A673 (cell line): ENCODE measurements around the gene RAB3B. TPM values are rescaled to one million over a fixed set of nuclear protein-coding genes. Genes with fewer than 3 reads are reported as not detected.
"Not testable (repeated sequence)": the region's sequence is repeated elsewhere in the genome, so short reads cannot be mapped to it uniquely, and the experiment has no call there.

Experiments
- BruUV-seq: library from RNA; stranded (reverse); fragments of 400-500 nt; replicated peaks from 2 replicates; lab custom pipeline; 2021; lab: Mats Ljungman, UMichigan
- CTCF ChIA-PET: fragments of 300-600 bp; sonication (Branson Sonifier 250); formaldehyde crosslinking; loops from one replicate; lab custom pipeline; 2022; ENCODE audit warnings: antibody characterized with exemption; lab: Charles Lee
- POLR2A ChIA-PET: fragments of 300-600 bp; sonication (Branson Sonifier 250); formaldehyde crosslinking; loops from one replicate; lab custom pipeline; 2022; ENCODE audit warnings: antibody characterized with exemption; ENCODE audit not compliant: low non-redundant PET; lab: Charles Lee
- DNase-seq: peaks from one replicate; pipeline ENCODE4 v3.0.0-alpha.2; 2015; ENCODE audit warnings: low spot score
- H3K27ac ChIP-seq: fragments of 200-600 bp; sonication (generic); 2 replicates; pipeline ENCODE4 v1.5.1; 2016; ENCODE audit warnings: mixed run types, low read depth, mild to moderate bottlenecking, mixed read lengths, antibody characterized with exemption, low read length; ENCODE audit not compliant: poor library complexity, severe bottlenecking
- H3K27me3 ChIP-seq: fragments of 200-600 bp; sonication (generic); replicated peaks from 2 replicates; pipeline ENCODE4 v1.6.1; 2017; ENCODE audit warnings: mixed run types, low read depth, mild to moderate bottlenecking, mixed read lengths, antibody characterized with exemption, low read length; ENCODE audit not compliant: insufficient read depth, poor library complexity
- H3K36me3 ChIP-seq: fragments of 200-600 bp; sonication (generic); 2 replicates; pipeline ENCODE4 v1.6.1; 2016; ENCODE audit warnings: mixed run types, mild to moderate bottlenecking, mixed read lengths, antibody characterized with exemption, low read length; ENCODE audit not compliant: insufficient read depth, poor library complexity, severe bottlenecking
- H3K4me1 ChIP-seq: fragments of 200-600 bp; sonication (generic); 2 replicates; pipeline ENCODE4 v1.6.1; 2017; ENCODE audit warnings: mixed run types, mild to moderate bottlenecking, mixed read lengths, antibody characterized with exemption, low read length; ENCODE audit not compliant: insufficient read depth, poor library complexity, severe bottlenecking
- H3K4me3 ChIP-seq: fragments of 200-600 bp; sonication (generic); 2 replicates; pipeline ENCODE4 v1.5.1; 2016; ENCODE audit warnings: low read depth, mixed run types, mild to moderate bottlenecking, mixed read lengths, low read length; ENCODE audit not compliant: poor library complexity, severe bottlenecking
- H3K9me3 ChIP-seq: fragments of 200-600 bp; sonication (generic); 2 replicates; pipeline ENCODE4 v1.6.1; 2016; ENCODE audit warnings: mixed run types, low read depth, mild to moderate bottlenecking, mixed read lengths, antibody characterized with exemption, low read length; ENCODE audit not compliant: poor library complexity, severe bottlenecking
- EZH2 ChIP-seq: fragments of 200-600 bp; sonication (generic); IDR thresholded peaks from 2 replicates; pipeline ENCODE4 v1.6.1; 2017; ENCODE audit warnings: borderline replicate concordance, low read depth, mild to moderate bottlenecking, mixed read lengths, antibody characterized with exemption, low read length; ENCODE audit not compliant: poor library complexity, severe bottlenecking
- intact Hi-C: fragments of 100-400 bp; cut with micrococcal nuclease; formaldehyde crosslinking; loops from one replicate; pipeline ENCODE4 v1.10.0; 2022; ENCODE audit not compliant: unreplicated experiment
- total RNA-seq: library from RNA; stranded (reverse); gene quantifications from 2 replicates; pipeline ENCODE4 v1.2.3, GENCODE V29; 2021
- TF ChIP-seq, protein P1 (sequence below): fragments of 300-800, 200-600 bp; sonication (generic); conservative IDR thresholded peaks from 2 replicates; pipeline ENCODE4 v1.5.1; 2017; ENCODE audit warnings: low read depth, mild to moderate bottlenecking, antibody characterized with exemption, low read length, moderate library complexity, mixed read lengths

RAB3B gene
- total RNA-seq, 1 experiment from 2014 or later: 25.5 TPM

DNA sequence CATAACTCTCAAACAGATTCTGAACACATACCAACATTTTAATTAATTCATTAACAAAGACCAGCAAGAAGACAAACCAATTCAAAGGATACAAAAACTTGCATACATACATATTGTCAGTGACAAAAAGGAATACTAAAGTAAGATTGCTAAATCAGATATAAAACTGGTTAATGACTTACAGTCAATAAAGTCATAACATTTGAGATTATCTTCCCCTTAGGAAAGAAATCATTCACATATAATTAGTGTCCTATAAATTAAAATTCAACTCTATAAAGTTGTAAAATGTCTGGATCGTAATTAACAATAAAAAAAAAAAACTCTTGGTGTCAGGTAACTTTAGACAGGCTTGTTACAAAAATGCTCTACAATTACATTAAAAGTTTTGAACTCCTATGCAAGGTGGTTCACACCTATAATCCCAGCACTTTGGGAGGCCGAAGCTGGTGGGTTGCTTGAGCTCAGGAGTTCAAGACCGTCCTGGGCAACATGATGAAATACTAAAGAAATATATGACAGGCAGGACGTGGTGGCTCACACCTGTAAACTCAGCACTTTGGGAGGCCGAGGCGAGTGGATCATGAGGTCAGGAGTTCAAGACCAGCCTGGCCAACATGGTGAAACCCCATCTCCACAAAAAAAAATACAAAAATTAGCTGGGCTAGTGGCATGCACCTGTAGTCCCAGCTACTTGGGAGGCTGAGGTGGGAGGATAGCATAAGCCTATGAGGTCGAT lies 17.7 kb upstream of the RAB3B start:
- no peaks in the 10 kb centered on the region for H3K36me3 ChIP-seq
- H3K27me3 ChIP-seq: no peaks in the 10 kb centered on the region
- no peak overlapping the region for H3K4me3 ChIP-seq
- no TSS peak for BruUV-seq
- peaks cover 19% of the 10 kb centered on the region for H3K4me1 ChIP-seq
- no peak for DNase-seq
- ChIA-PET POLR2A (no interaction called here), CTCF (no interaction called here)
- H3K27ac ChIP-seq: no peak overlapping the region
- intact Hi-C loops: no loop called here
- TF ChIP-seq EZH2: no peak
- TF ChIP-seq, protein P1, sequence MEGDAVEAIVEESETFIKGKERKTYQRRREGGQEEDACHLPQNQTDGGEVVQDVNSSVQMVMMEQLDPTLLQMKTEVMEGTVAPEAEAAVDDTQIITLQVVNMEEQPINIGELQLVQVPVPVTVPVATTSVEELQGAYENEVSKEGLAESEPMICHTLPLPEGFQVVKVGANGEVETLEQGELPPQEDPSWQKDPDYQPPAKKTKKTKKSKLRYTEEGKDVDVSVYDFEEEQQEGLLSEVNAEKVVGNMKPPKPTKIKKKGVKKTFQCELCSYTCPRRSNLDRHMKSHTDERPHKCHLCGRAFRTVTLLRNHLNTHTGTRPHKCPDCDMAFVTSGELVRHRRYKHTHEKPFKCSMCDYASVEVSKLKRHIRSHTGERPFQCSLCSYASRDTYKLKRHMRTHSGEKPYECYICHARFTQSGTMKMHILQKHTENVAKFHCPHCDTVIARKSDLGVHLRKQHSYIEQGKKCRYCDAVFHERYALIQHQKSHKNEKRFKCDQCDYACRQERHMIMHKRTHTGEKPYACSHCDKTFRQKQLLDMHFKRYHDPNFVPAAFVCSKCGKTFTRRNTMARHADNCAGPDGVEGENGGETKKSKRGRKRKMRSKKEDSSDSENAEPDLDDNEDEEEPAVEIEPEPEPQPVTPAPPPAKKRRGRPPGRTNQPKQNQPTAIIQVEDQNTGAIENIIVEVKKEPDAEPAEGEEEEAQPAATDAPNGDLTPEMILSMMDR: no peak
- no peaks in the 10 kb centered on the region for H3K9me3 ChIP-seq

DNA sequence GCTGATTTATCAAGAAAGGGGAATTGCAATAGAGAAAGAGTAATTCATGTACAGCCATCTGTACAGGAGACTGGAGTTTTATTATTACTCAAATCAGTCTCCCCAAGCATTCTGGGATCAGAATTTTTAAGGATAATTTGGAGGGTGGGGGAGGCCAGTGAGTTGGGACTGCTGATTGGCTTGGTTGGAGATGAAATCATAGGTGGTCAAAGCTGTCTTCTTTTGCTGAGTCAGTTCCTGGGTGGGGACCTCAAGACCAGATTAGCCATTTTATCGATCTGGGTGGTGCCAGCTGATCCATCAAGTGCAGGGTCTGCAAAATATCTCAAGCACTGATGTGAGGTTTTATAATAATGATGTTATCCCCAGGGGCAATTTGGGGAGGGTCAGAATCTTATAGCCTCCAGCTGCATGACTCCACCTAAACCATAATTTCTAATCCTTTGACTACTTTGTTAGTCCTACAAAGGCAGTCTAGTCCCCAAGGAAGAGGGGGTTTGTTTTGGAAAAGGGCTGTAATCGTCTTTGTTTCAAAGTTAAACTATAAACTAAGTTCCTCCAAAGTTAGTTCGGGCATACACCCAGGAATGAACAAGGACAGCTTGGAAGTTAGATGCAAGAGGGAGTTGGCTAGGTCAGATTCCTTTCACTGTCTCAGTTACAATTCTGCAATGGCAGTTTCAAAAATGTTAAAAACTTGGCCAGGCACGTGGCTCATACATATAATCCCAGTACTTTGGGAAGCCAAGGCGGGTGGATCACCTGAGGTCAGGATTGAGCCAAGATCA lies 16.9 kb upstream of the RAB3B start:
- ChIA-PET CTCF (no interaction called here), POLR2A (no interaction called here)
- Histone ChIP-seq H3K27ac (no peak overlapping the region), H3K36me3 (no peaks in the 10 kb centered on the region), H3K4me3 (no peak overlapping the region), H3K4me1 (peaks cover 19% of the 10 kb centered on the region), H3K27me3 (no peaks in the 10 kb centered on the region), H3K9me3 (no peaks in the 10 kb centered on the region)
- DNase-seq: no peak
- no peak for TF ChIP-seq EZH2
- TF ChIP-seq, protein P1: no peak
- BruUV-seq: no TSS peak
- intact Hi-C loops: no loop called here

DNA sequence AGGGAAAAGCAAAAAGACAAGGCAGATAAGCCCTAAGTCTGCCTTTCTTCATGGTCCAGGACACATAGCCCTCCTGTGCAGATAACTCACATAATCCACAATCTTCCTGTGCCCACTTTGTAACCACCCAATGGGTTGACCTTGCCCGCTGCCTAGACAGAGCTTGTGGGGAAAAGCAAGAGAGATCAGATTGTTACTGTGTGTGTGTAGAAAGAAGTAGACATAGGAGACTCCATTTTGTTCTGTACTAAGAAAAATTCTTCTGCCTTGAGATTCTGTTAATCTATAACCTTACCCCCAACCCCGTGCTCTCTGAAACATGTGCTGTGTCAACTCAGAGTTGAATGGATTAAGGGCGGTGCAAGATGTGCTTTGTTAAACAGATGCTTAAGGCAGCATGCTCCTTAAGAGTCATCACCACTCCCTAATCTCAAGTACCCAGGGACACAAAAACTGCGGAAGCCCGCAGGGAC lies 15.6 kb upstream of the RAB3B start:
- intact Hi-C loops, H3K9me3 ChIP-seq, H3K27ac ChIP-seq, H3K36me3 ChIP-seq, CTCF ChIA-PET, H3K4me3 ChIP-seq, POLR2A ChIA-PET, DNase-seq, BruUV-seq, H3K27me3 ChIP-seq: not testable (repeated sequence)
- H3K4me1 ChIP-seq: peaks cover 22% of the 10 kb centered on the region

DNA sequence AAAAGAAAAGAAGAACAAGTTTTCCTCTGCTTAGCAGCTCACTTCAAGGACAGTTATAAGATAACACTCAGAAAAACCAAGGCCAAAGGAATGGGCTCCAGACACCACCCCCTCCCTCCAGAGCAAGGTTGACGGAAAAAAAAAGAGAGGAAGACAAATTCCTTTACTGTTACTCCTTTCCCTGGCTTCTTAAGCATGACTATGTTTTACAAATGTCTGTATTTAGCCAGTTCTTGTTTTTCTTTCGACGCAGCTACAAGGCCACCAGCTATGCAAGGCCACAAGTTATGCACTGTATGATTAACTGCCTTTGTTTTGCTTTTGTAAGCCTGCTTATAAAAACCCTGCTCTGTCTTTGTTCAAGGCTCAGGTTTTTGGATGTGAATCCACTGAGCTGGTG lies 15.0 kb upstream of the RAB3B start:
- BruUV-seq, CTCF ChIA-PET, intact Hi-C loops: not testable (repeated sequence)

More for the DNA sequence above, 15.0 kb upstream of the RAB3B start:
- H3K36me3 ChIP-seq, H3K27me3 ChIP-seq, H3K27ac ChIP-seq, POLR2A ChIA-PET, H3K4me3 ChIP-seq, DNase-seq, H3K9me3 ChIP-seq: not testable (repeated sequence)
- H3K4me1 ChIP-seq: peaks cover 22% of the 10 kb centered on the region
